Neural cell (in vitro differentiated cells): ENCODE data around the gene A1BG.

Source experiments
- CTCF ChIP-seq: fragments of 450-650 bp; IDR thresholded peaks from 2 replicates; pipeline ENCODE4 v1.5.1; 2014; ENCODE audit warnings: antibody characterized with exemption, mild to moderate bottlenecking, moderate library complexity; ENCODE audit not compliant: poor library complexity, severe bottlenecking
- EZH2 ChIP-seq: fragments of 200-600, 300-800 bp; shearing (Covaris generic), sonication (generic); IDR thresholded peaks from 2 replicates; pipeline ENCODE4 v1.6.1; 2014; ENCODE audit warnings: antibody characterized with exemption, low read length, borderline replicate concordance, mild to moderate bottlenecking; ENCODE audit not compliant: insufficient read depth, poor library complexity, severe bottlenecking

GRCh38 chr19:58356766-58357480 is 3.6 kb upstream of the A1BG start:
- no peak for TF ChIP-seq EZH2
- no peak for TF ChIP-seq CTCF
